ENCODE results near the gene SLC2A1.

DNA sequence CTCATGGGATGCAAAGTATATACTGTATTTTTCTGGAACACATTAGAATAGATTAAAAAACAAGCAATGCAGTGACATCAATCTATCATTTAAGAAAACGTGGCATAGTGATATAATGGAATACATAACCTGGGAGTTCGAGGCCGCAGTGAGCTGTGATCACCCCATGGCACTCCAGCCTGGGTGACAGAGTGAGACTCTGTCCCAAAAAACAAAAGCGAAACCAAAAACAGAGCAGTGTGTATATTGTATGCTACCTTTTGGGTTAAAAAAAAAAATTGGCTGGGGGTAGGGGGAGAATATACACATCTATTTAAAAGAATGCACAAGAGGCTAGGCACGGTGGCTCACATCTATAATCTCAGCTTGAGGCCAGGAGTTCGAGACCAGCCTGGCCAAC, 13.5 kb downstream of the SLC2A1 start:
- no peak for TF ChIP-seq POLR2A (IDR thresholded peaks at IDR 0.05; ENCODE audit: low read depth, low read length)
- no peak for TF ChIP-seq TAF1 (IDR thresholded peaks at IDR 0.05; ENCODE audit: borderline replicate concordance, low read depth, low read length)
- no peak for TF ChIP-seq POLR2AphosphoS5 (IDR thresholded peaks at IDR 0.05; ENCODE audit: low read depth, low read length)
